GM18858 (cell line): Measurements from ENCODE around the gene FBXW2.
"Not testable (repeated sequence)": the region's sequence is repeated elsewhere in the genome, so short reads cannot be mapped to it uniquely, and the experiment has no call there.

Experiments used
- ATAC-seq: cut with Tn5 transposase; IDR thresholded peaks from one replicate; pipeline ENCODE4 v1.9.1; 2021; ENCODE audit not compliant: unreplicated experiment

Gene FBXW2

DNA sequence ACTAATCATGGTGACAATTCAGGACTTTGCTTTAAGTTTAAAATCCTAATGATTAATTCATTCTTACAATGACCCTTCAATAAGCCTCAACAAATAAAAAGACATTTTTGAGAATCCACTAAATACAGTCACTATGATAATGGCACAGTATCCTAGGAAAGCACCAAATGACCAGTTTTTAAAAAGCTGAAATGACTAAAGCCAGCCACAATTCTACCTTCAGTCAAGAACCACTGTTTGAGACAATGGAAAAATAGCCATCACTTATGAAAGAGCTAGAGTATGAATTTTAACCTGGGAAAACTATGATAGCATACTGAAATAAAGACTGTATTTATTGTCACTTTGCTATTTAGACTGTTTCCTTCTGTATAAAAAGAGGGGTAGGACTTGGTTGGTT lies 14.0 kb downstream of the FBXW2 start:
- ATAC-seq = no peak

DNA sequence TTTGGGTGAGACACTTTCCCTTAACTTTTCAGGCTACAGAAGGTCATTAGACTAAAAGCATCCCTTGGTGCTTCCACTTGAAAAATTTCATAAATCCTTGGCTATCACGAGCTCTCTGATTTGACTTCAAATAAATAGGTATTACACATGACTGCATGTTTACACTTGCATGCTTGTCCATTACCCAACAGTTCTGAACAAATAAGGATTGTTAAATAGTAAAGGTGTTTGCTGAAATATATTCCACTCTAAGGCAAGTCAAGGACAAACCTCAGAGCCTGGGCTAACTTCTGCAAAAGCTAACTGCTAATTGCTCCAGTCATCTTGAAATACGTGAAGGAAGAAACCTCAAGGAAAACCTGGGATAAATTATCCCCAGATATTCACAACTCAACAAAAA lies 14.5 kb downstream of the FBXW2 start:
- ATAC-seq = no peak

DNA sequence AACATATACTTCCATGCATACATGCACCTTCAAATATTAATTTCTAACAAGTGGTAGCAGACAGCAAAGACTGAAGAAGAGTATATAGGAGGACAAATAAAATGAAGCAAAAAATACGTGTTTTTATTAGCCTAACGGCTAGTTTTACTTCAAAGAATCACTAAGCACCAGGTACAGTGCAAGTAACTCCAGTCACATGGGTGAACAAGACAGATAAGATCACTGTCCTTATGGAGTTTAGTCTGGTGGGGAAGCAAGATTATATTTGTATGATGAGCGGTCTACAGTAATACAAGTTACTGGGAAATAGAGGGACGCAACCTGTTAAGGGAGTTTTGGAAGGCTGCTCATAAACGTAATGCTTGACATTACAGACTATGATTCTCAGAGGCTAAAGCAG lies 16.0 kb downstream of the FBXW2 start:
- no peak for ATAC-seq

DNA sequence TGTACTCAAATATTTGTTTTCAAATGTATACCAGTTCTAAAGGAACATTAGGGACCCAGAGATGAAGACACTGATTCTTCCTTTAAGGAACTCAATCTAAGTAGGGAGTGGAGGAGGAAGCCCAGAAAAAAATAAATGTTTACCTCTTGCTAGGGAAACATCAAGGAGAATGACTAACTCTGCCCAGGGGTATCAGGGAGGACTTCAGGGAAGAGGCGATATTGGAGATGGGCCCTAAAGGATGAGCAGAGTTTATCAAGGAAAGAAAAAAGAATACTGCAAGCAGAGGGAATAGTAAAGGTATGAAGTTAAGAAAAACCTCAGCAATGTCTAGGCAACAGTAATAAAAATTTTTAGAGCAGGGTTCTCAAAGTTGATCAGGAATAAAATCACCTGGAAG lies 16.4 kb downstream of the FBXW2 start:
- ATAC-seq = no peak

DNA sequence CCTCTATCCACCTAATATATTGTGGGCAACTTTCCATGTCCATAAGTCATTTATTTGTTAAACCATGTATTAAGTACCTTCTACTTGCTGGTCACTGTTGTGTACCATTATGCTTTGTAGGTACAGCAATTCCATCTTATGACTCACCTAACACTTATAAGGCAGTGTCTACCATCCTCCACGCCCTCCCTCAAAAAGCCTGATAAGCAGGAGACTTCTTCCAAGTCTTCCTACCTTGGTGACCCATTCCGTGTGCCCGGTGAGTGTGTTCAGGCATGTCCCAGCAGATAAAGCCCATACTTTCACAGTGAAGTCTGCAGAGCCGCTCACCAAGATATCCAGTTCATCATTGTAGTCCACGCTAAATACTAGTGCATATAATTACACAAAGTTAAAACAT lies 17.4 kb downstream of the FBXW2 start:
- no peak for ATAC-seq

DNA sequence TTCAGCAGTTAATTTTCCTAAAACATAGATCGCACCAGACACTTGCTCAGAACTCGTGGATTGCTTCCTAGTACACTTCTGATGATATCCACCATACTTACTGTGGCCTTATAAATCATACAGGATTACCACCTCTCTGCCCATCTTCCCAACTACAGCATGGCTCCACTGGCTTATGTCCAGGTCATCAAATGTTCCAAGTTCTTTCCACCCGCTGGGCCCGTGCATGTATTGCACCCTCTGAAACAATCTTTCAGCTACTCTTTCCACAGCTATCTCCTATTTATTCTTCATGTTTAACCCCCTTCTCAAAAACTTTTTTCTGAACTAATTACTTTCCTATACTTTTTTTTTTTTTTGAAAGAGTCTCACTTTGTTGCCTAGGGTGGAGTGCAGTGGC lies 18.5 kb downstream of the FBXW2 start:
- ATAC-seq = no peak

DNA sequence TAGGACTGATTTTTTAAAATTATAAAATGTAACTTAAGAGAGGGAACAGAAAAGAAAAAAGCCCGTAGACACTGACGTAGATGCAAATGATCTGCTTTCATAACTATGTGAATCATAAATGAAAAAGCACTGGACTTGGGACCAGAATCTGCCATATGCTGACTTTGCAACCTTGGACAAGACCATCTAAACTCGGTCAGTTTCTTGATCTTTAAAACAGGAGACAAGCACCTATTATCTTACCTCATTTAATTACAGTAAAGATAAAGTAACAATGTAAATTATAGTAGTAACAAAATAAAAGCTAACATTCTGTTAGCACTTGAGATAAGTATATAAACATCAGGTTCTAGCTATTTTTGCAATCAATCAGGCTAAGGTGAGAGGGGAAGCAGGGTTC lies 20.0 kb downstream of the FBXW2 start:
- ATAC-seq = no peak

DNA sequence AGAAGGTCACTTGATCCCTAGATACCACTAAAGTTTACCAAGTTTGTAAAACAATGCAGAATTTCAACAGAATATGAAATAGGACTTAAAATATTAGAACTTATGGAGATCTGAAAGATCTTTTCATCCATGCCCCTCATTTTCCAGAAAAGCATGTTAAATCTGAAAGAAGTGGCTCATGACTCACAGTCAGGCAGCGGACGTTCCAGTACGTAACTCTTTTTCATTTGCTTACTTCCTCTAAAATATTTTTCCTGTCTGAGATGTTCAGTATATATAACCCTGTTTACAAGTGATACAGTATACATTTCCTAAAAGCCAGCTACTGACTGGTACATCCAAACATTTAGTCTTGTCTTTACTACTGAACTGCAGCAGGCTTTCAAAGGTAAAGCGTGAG lies 22.3 kb downstream of the FBXW2 start:
- ATAC-seq = no peak

DNA sequence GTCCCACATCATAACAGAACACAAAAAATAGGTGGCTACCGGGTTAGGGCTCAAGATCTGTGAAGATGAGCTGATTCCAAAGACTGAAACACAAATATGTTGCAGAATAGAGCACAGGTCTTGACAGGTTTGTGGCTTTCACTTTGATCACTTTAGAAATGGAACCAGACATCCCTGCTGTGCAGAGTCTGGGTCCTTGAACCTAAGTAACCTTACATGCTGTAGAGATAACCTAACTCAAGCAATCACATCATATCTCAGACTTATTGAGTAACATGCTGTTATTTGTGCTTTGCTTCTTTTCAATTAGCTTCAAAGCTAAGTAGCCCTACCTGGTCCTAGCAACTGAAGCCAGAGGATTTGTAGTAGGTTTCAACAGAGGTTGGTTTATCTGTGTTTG lies 24.3 kb downstream of the FBXW2 start:
- no peak for ATAC-seq

DNA sequence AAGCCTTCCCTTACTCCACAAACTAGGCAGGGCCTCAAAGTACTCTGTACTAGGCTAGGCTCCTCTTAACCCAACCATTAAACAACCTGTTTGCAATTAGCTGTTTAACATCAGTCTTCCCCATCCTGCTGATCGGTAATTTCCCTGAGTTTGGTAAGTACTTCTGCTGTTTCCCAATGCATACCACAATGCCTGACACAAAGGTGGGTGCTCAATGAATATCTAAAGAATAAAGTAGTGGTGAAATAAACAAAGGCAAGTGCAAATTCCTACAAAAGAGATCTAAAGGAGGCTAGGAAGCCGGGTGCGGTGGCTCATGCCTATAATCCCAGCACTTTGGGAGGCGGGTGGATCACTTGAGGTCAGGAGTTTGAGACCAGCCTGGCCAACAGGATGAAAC lies 25.0 kb downstream of the FBXW2 start:
- ATAC-seq = no peak

DNA sequence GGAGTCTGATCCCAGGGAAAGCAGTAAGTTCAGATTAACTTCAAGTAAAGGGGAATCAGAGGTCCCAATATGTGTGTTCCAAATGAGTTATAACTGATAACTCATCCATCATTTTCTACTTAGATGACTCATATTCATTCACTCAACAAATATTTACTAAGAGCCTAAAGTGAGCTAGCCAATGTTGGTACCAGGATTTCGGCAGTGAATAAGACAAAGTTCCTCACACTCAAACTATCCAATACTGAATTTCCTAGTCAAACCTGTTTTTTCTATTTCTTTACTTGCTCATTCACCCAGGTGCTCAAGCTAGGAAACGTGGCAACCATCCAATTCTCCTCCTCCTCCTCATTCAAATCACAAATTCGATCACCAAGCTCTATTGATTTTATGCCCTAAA lies 25.8 kb downstream of the FBXW2 start:
- no peak for ATAC-seq

DNA sequence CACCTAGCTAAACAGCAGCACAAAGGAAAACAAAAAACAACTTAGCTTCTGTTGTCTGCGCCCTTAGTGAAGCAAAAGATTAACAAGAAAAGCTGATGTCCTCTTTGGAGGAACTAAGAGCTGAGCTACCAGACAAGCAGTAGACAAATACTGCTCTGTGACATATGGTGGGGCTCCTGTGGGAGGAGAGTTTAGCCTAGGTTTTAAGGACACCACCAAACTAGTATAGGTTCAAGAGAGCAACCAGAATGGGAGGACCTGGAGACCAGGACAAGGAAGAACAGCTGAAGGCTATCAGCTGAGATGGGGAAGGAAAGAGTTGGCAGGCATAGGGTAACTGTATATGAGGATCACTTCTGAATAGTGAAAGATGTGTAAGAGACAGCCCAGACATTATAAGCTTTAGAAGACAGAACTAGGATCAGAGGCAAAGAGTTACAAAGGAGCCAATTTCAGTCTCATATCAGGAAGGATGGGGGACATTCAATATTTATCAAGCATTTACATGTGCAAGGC lies 27.2 kb downstream of the FBXW2 start:
- ATAC-seq = no peak

DNA sequence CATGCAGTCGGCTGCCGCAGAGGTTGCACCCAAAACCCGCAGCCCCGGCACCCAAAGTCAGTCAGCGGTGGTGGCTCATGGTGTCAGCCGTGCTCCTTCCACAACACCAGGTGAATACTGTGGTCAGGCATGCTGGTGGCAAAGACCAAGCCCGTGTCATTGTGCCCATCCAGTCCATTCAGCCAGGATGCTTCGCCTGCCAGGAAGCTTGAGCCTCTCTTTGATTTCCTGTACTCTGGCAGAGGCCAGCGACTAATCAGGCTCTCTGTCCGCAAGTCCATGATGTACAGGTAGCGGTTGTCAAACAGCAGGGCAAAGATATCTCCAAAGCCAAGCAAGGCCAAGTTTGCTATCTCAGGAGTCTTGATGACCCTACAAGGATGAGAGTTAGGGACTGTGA lies 28.7 kb downstream of the FBXW2 start:
- ATAC-seq = no peak

DNA sequence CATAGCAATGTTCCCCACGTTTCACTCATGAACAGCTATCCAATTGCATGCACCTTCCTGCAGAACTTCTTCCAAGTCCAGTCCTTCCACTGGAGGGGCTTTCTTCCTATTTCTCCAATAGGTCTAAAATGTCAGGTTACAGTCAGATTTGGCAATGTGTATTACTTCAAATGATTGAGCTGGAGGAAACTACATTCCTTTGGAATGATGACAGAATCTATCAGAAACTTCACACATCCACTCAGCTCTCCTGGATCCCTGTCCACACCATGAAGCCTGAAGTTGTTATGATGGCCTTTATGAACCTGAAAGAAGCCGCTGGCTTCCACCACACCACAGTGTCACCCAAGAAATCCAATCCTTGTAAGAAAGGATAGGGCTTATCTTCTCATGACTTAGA lies 32.2 kb downstream of the FBXW2 start:
- ATAC-seq = no peak

DNA sequence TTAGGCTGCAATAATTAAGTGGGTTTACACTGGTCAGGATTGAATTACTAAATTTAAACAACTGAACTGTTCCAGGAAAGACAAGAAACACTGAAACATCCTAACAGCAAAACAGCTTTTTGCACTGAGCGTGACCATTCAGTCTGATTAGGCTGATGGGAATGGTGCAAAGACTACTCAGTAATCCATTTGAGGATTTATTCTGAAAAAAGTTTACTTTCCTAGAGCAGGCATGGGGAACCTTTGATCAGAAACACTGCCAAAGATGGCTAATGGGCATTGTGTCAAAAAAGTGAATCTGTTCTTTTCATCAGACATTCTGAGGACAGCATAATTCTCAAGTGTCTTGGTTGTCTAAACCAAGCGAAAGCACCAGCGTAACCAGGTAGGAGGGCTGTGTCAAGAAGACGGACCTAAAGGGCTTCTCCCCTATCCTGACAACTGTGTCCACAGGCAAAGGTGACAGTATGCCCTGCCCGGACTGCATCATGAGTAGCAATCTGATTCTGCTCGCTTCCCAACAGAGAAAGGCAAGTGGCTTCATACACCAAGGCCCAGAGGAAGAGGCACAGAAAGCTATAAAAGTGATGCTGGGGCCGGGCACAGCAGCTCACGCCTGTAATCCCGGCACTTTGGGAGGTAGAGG lies 33.3 kb downstream of the FBXW2 start:
- ATAC-seq = no peak

DNA sequence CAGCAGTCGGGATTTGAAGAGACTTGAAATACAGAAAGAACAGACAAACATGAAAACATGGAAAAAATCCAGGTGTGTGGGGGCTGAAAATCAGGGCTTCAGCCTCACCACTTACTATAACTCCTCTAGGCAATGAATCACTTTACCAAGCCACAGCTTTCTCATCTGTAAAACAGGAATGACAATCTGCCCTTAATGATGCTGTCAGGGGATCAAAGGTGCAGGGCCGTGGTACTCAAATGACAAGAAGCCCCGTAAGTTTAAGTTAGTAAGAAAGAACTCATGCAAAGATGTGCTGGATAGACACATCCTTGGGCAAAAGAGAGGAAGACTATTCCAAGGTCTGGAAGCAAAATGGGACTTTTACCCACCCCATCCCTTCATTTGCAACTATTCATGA lies 34.7 kb downstream of the FBXW2 start:
- no peak for ATAC-seq

DNA sequence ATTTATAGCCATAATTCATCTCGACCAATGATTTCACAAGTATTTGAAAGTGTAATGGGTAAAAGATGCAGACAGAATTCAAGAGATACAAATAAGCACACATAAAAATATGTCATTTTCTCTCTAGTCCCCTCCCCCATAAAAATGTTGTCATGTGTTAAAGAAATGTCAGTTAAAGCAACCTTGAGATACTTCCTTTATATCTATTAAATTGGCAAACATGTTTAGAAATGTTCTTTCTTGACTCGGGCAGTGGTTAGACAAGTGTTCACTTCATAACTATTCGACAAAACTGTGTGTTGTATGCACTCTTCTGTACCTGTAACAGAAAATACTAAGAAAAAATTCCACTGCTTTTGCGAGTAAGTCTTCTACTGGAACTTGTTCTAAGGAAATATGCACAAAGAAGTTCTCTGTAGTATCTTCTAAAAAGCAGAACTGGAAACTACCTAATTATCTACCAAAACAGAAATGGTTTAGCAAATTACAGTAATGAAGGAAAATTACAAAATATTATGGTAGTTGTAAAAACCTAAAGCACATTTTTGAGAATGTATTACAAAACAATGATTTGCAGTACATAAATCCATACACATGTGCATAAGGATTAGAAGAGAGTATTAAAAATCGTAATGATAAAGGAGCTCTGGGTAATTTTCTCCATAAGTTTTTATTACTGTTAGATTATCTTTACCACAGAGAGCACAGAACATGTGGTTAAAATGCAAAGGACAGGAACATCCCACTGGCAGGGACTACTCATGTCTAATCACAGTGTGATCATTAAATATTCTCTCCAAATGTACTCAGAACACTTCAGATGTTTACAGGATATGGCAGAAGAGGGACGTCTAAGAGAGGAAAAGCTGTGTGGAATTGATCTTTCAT lies 35.9 kb downstream of the FBXW2 start:
- ATAC-seq = no peak

DNA sequence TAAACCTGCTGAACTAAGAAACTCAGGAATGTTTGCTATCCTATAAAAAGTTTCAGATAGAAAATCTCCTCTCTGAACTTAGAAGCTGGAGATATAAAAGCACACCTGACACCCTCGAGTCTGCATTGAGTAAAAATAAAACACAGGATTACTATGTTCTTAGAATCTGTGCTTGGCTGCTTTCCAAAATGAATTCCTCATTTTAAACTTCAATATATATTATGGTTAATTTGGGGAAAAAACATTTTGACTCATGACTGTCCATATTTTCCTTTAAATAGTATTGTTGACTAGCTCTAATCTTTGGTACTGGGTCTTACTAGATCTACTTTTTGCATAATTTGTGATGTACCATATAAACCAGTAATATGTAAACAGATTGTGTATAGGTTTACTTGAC lies 36.7 kb downstream of the FBXW2 start:
- ATAC-seq = no peak

DNA sequence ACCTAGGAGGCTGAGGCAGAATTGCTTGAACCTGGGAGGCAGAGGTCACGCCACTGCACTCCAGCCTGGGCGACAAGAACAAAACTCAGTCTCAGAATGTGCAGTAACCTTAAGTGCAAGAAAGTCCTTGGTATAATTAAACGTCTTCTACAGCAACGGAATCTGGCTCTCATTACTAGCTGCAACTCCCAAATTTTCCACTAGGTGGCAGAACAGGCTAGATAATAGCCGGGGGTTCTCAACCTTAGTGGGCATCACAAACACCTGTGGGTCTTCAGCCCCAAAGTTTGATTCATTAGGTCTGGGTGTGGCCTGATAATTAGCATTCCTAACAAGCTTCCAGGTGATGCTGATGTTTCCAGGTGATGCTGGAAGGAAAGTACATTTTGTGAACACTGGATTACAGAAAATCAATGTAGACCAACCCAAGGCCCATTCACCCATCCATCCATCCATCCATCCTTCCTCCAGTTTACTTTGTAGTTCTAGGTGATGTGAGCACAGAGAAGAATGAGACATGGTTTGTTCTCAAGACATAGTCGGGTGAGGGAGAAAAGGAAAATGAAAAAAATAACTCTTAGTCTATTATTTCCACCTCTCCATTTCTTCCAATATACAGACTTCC lies 37.3 kb downstream of the FBXW2 start:
- ATAC-seq = no peak

DNA sequence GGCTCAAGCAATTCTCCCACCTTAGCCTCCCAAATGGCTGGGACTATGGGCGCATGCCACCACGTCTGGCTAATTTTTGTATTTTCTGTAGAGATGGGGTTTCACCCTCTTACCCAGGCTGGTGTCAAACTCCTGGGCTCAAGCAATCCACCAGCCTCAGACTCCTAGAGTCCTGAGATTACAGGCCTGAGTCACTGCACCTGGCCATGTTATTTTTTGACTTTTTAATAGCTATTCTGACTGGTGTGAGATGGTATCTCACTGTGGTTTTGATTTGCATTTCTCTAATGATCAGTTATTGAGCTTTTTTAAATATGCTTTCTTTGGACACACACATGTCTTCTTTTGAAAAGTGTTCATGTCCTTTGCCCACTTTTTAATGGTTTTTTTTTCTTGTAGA lies 38.2 kb downstream of the FBXW2 start:
- no peak for ATAC-seq

DNA sequence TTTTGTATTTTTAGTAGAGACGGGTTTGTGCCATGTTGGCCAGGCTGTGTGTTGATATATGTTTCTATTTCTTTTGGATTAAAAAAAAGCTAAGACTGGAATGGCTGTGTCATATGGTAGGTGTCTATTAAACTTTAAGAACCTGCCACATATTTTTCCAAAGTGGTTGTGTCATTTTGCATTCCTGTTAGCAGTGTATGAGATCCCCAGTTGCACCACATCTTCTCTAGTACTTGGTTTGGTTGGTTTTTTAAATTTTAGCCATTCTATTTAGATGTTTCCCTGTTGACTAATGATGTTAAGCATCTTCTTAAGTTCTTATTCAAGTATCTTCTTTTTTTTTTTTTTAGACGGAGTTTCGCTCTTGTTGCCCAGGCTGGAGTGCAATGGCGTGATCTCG lies 42.8 kb downstream of the FBXW2 start:
- no peak for ATAC-seq

DNA sequence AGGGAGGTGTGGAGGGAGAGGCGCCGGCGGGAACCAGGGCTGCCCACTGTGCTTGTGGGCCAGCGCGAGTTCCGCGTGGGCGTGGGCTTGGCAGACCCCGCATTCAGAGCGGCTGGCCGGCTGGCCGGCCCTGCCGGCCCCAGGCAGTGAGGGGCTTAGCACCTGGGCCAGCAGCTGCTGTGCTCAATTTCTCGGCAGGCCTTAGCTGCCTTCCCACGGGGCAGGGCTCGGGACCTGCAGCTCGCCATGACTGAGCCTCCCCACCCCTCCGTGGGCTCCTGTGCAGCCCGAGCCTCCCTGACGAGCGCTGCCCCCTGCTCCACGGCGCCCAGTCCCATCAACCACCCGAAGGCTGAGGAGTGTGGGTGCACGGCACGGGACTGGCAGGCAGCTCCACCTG lies 46.9 kb downstream of the FBXW2 start:
- not testable (repeated sequence) for ATAC-seq
